TTC549 (cell line): Measurements from ENCODE around the gene EIF2B5.

ENCODE experiments used
- FAIRE-seq: peaks from 2 replicates; lab custom pipeline; 2012; peaks lifted over from hg19 to GRCh38; lab: Jason Lieb, UNC

Gene EIF2B5

GRCh38 chr3:184174646-184175492 is 39.7 kb downstream of the EIF2B5 start, which contains the start of gene AP2M1:
Gene AP2M1, plus strand, starts transcription at chr3:184174855. Its CDS starts 2,139 bp downstream, at chr3:184176994.
- peak; percentile 74 for FAIRE-seq

- FAIRE-seq, result no peak
Observed at GRCh38 chr3:184175506-184175905, 40.3 kb downstream of the EIF2B5 start.

- FAIRE-seq, result no peak
Observed at GRCh38 chr3:184175981-184176376, 40.8 kb downstream of the EIF2B5 start.

GRCh38 chr3:184176377-184177330 is 41.5 kb downstream of the EIF2B5 start:
- FAIRE-seq, result no peak

GRCh38 chr3:184177331-184177731 is 42.2 kb downstream of the EIF2B5 start:
- FAIRE-seq, result no peak

GRCh38 chr3:184177767-184178306 is 42.7 kb downstream of the EIF2B5 start:
- no peak for FAIRE-seq

GRCh38 chr3:184178521-184179138 is 43.5 kb downstream of the EIF2B5 start:
- FAIRE-seq, result no peak

- no peak for FAIRE-seq
Observed at GRCh38 chr3:184180165-184180564, 45.0 kb downstream of the EIF2B5 start.

- no peak for FAIRE-seq
Observed at GRCh38 chr3:184181596-184181995, 46.4 kb downstream of the EIF2B5 start.

GRCh38 chr3:184183679-184184078 is 48.5 kb downstream of the EIF2B5 start:
- FAIRE-seq, result no peak

GRCh38 chr3:184184546-184185230 is 49.5 kb downstream of the EIF2B5 start:
- no peak for FAIRE-seq

GRCh38 chr3:184185461-184186183 is 50.5 kb downstream of the EIF2B5 start:
- FAIRE-seq, result no peak

GRCh38 chr3:184186184-184186901 is 51.2 kb downstream of the EIF2B5 start, which contains the start of gene ABCF3:
Gene ABCF3, plus strand, starts transcription at chr3:184186199. Its CDS starts 9 bp downstream, at chr3:184186208.
- FAIRE-seq, result no peak

GRCh38 chr3:184186902-184187207 is 51.7 kb downstream of the EIF2B5 start:
- FAIRE-seq, result no peak

GRCh38 chr3:184188080-184188479 is 52.9 kb downstream of the EIF2B5 start:
- FAIRE-seq, result no peak

GRCh38 chr3:184189421-184189820 is 54.3 kb downstream of the EIF2B5 start:
- FAIRE-seq, result no peak

- FAIRE-seq, result no peak
Observed at GRCh38 chr3:184192889-184193288, 57.7 kb downstream of the EIF2B5 start.

- FAIRE-seq, result no peak
Observed at GRCh38 chr3:184193991-184194539, 58.9 kb downstream of the EIF2B5 start.
